HG03457 (cell line): ENCODE data around the gene ATP6V0D1.
"Not testable (repeated sequence)": the region's sequence is repeated elsewhere in the genome, so short reads cannot be mapped to it uniquely, and the experiment has no call there.

Experiments
- ATAC-seq: cut with Tn5 transposase; IDR thresholded peaks from one replicate; pipeline ENCODE4 v1.9.1; 2021; ENCODE audit warnings: moderate number of reproducible peaks; ENCODE audit not compliant: unreplicated experiment

The ATP6V0D1 gene

GRCh38 chr16:67429799-67430503, 51.0 kb downstream of the ATP6V0D1 start:
- ATAC-seq: no peak

- no peak for ATAC-seq
These were observed 51.7 kb downstream of the ATP6V0D1 start for GRCh38 chr16:67429053-67429798.

- no peak for ATAC-seq
These were observed 52.7 kb downstream of the ATP6V0D1 start for GRCh38 chr16:67428146-67428731.

- no peak for ATAC-seq
These were observed 54.0 kb downstream of the ATP6V0D1 start for GRCh38 chr16:67426950-67427349.

GRCh38 chr16:67426022-67426421, 54.9 kb downstream of the ATP6V0D1 start:
- no peak for ATAC-seq

- ATAC-seq: no peak
These were observed 55.4 kb downstream of the ATP6V0D1 start for GRCh38 chr16:67425580-67425979.

GRCh38 chr16:67425061-67425460, 55.9 kb downstream of the ATP6V0D1 start:
- ATAC-seq: no peak

- no peak for ATAC-seq
These were observed 56.7 kb downstream of the ATP6V0D1 start for GRCh38 chr16:67424261-67424615.

- no peak for ATAC-seq
These were observed 57.2 kb downstream of the ATP6V0D1 start for GRCh38 chr16:67423611-67424260.

- no peak for ATAC-seq
These were observed 57.9 kb downstream of the ATP6V0D1 start for GRCh38 chr16:67423015-67423414.

- ATAC-seq: no peak
These were observed 59.9 kb downstream of the ATP6V0D1 start for GRCh38 chr16:67421030-67421429.

GRCh38 chr16:67419931-67420330, 61.0 kb downstream of the ATP6V0D1 start:
- no peak for ATAC-seq

GRCh38 chr16:67419502-67419901, 61.5 kb downstream of the ATP6V0D1 start:
- ATAC-seq: no peak

- no peak for ATAC-seq
These were observed 63.5 kb downstream of the ATP6V0D1 start for GRCh38 chr16:67417333-67418061.

GRCh38 chr16:67415872-67416793, 64.8 kb downstream of the ATP6V0D1 start, which contains the start of gene ZDHHC1:
TSS of gene ZDHHC1 (minus strand) at chr16:67416477. CDS start at chr16:67407775, 8,702 bp downstream.
- no peak for ATAC-seq

- ATAC-seq: not testable (repeated sequence)
These were observed 65.5 kb downstream of the ATP6V0D1 start for GRCh38 chr16:67415421-67415820.

GRCh38 chr16:67413978-67414911, 66.7 kb downstream of the ATP6V0D1 start:
- ATAC-seq: no peak

- no peak for ATAC-seq
These were observed 68.7 kb downstream of the ATP6V0D1 start for GRCh38 chr16:67412294-67412693.

- ATAC-seq: no peak
These were observed 69.6 kb downstream of the ATP6V0D1 start for GRCh38 chr16:67411339-67411738.
